DOHH2 (cell line): ENCODE data around the gene MARCO.

Experiments
- H3F3A ChIP-seq: fragments of 200-600 bp; sonication (generic), shearing (Covaris generic); 2 replicates; pipeline ENCODE4 v1.6.0; 2016; ENCODE audit warnings: antibody characterized with exemption, mild to moderate bottlenecking; ENCODE audit not compliant: control insufficient read depth, insufficient read depth
- H3K27ac ChIP-seq: fragments of 200-600 bp; sonication (generic); 2 replicates; pipeline ENCODE4 v1.5.1; 2014; ENCODE audit warnings: low read depth, mild to moderate bottlenecking, low read length, moderate library complexity
- H3K27me3 ChIP-seq: fragments of 200-600 bp; sonication (generic); 2 replicates; pipeline ENCODE4 v1.6.1; 2014; ENCODE audit warnings: mild to moderate bottlenecking, low read length, mixed read lengths; ENCODE audit not compliant: control insufficient read depth
- H3K36me3 ChIP-seq: fragments of 200-600 bp; sonication (generic); 2 replicates; pipeline ENCODE4 v1.6.1; 2014; ENCODE audit warnings: mild to moderate bottlenecking, low read length, moderate library complexity, mixed read lengths; ENCODE audit not compliant: control insufficient read depth
- H3K4me1 ChIP-seq: fragments of 200-600 bp; sonication (generic); 2 replicates; pipeline ENCODE4 v1.6.1; 2014; ENCODE audit warnings: mild to moderate bottlenecking, low read length, mixed read lengths; ENCODE audit not compliant: control insufficient read depth
- H3K4me2 ChIP-seq: fragments of 200-600 bp; sonication (generic); 2 replicates; pipeline ENCODE4 v1.6.0; 2014; ENCODE audit warnings: mild to moderate bottlenecking, low read length, moderate library complexity
- H3K4me3 ChIP-seq: fragments of 200-600 bp; sonication (generic); 2 replicates; pipeline ENCODE4 v1.5.1; 2014; ENCODE audit warnings: mild to moderate bottlenecking, low read length, mixed read lengths
- H3K79me2 ChIP-seq: fragments of 200-600 bp; sonication (generic); 2 replicates; pipeline ENCODE4 v1.6.1; 2014; ENCODE audit warnings: mild to moderate bottlenecking, low read length, mixed read lengths; ENCODE audit not compliant: control insufficient read depth
- H3K9me2 ChIP-seq: fragments of 200-600 bp; sonication (generic); replicated peaks from 2 replicates; pipeline ENCODE4 v1.6.1; 2014; ENCODE audit warnings: mild to moderate bottlenecking, low read length, mixed read lengths; ENCODE audit not compliant: control insufficient read depth
- H3K9me3 ChIP-seq: fragments of 200-600 bp; sonication (generic); 2 replicates; pipeline ENCODE4 v1.6.1; 2014; ENCODE audit warnings: antibody characterized with exemption, low read length, mixed read lengths; ENCODE audit not compliant: control insufficient read depth, insufficient read depth
- H4K20me1 ChIP-seq: fragments of 200-600 bp; sonication (generic); 2 replicates; pipeline ENCODE4 v1.6.0; 2014; ENCODE audit warnings: low read depth, mild to moderate bottlenecking, antibody characterized with exemption, low read length, moderate library complexity; ENCODE audit not compliant: control insufficient read depth, insufficient read depth
- EZH2phosphoT487 ChIP-seq: fragments of 200-600 bp; sonication (generic); IDR thresholded peaks from 2 replicates; pipeline ENCODE4 v1.6.1; 2017; ENCODE audit warnings: borderline replicate concordance, mild to moderate bottlenecking, antibody characterized with exemption, low read length, moderate library complexity, mixed read lengths
- TF ChIP-seq, protein P1 (sequence below): fragments of 200-600 bp; sonication (generic); IDR thresholded peaks from one replicate; pipeline ENCODE4 v1.5.1; 2014; ENCODE audit warnings: antibody characterized with exemption, mild to moderate bottlenecking, low read depth, low read length; ENCODE audit not compliant: poor library complexity, severe bottlenecking

The MARCO gene

DNA sequence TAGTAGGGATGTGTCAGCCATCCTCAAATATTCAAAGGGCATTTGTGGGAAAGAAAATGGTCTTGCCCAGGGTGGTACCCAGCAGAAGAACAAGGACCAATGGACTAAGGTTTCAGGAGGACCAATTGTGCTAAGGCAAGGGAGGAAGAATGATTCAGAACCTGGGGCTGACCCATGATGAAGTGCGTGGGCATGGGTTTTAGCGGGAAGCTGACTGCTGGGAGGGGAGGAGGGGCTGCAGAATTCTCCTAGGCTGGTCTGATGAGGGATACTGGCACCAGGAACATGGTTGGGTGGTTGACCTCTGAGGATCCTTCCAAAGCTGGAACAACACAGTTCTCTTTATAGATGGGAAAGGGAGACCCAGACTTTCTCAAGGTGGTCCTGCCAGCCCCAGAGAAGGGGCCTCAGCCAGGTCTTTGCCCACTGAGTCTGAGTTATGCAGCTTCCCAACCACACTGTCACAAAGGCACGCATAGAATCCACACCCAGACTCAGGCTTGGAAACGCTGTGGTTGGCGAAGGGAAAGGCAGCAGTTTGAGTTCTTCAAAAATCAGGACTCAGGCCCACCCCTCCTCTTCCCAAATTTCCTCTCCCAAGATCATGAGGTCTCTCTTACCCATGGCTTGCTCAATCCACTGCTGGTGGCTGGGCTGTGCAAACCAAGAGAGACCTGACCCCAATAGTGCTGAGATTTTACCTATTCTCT, 37.3 kb downstream of the MARCO start:
- Histone ChIP-seq H3F3A (no peaks in the 10 kb centered on the region), H3K4me2 (no peak overlapping the region), H3K36me3 (no peaks in the 10 kb centered on the region), H3K9me2 (no peaks in the 10 kb centered on the region), H4K20me1 (no peaks in the 10 kb centered on the region), H3K9me3 (no peaks in the 10 kb centered on the region), H3K4me3 (no peak overlapping the region), H3K4me1 (no peaks in the 10 kb centered on the region), H3K27ac (no peak overlapping the region), H3K27me3 (no peaks in the 10 kb centered on the region; the same call in 1 of the 2 replicates), H3K79me2 (no peaks in the 10 kb centered on the region)
- TF ChIP-seq EZH2phosphoT487: no peak
- TF ChIP-seq, protein P1, sequence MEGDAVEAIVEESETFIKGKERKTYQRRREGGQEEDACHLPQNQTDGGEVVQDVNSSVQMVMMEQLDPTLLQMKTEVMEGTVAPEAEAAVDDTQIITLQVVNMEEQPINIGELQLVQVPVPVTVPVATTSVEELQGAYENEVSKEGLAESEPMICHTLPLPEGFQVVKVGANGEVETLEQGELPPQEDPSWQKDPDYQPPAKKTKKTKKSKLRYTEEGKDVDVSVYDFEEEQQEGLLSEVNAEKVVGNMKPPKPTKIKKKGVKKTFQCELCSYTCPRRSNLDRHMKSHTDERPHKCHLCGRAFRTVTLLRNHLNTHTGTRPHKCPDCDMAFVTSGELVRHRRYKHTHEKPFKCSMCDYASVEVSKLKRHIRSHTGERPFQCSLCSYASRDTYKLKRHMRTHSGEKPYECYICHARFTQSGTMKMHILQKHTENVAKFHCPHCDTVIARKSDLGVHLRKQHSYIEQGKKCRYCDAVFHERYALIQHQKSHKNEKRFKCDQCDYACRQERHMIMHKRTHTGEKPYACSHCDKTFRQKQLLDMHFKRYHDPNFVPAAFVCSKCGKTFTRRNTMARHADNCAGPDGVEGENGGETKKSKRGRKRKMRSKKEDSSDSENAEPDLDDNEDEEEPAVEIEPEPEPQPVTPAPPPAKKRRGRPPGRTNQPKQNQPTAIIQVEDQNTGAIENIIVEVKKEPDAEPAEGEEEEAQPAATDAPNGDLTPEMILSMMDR: no peak

DNA sequence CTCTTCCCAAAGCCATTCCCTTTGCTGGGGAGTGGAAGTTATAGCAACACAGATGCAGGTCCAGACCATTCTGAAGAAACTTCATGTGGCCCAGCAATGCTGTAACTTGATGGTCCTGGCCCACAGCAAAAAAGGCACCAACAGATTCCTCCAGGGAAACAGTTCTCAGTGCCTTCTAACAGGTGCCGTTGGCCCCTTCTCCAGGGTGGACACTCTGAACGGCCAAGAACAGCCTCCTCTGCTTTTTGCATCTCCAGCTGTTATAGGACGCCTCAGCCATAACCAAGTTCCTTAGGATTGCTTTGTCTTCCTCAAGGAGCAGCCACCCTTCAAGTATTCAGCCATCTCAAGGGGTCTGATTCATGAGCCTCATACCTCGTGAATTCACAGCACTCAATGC, 38.0 kb downstream of the MARCO start:
- H3K79me2 ChIP-seq: no peaks in the 10 kb centered on the region
- no peak overlapping the region for H3K4me3 ChIP-seq
- H3F3A ChIP-seq: no peaks in the 10 kb centered on the region
- no peak overlapping the region for H3K27ac ChIP-seq
- no peaks in the 10 kb centered on the region for H3K9me3 ChIP-seq
- H3K27me3 ChIP-seq: no peaks in the 10 kb centered on the region; the same call in 1 of the 2 replicates
- no peaks in the 10 kb centered on the region for H3K4me1 ChIP-seq
- no peaks in the 10 kb centered on the region for H3K9me2 ChIP-seq
- TF ChIP-seq, protein P1: no peak
- TF ChIP-seq EZH2phosphoT487: no peak
- H4K20me1 ChIP-seq: no peaks in the 10 kb centered on the region
- no peaks in the 10 kb centered on the region for H3K36me3 ChIP-seq
- no peak overlapping the region for H3K4me2 ChIP-seq

DNA sequence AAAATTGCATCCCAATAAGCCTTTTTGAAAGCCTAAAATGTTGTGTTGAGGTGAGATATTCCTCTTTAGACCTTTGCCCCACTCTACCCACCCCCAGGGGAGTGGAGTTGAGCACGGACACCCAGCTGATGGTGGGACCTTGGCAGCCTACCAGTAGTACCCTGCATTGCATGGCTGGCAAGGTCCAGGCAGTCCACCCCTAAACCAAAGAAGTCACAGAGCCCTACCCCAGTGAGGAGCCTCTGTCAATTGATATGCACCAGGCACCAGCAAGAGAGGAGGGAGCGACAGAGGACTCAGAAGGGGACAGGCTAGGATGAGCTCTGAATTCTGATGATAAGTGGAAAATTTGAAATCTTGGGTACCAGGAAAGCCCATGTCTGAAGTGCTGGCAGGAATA, 38.6 kb downstream of the MARCO start:
- Histone ChIP-seq H3K79me2 (no peaks in the 10 kb centered on the region), H3F3A (no peaks in the 10 kb centered on the region), H3K27me3 (no peaks in the 10 kb centered on the region), H3K9me3 (no peaks in the 10 kb centered on the region), H3K4me1 (no peaks in the 10 kb centered on the region), H3K36me3 (no peaks in the 10 kb centered on the region), H4K20me1 (no peaks in the 10 kb centered on the region), H3K4me2 (no peak overlapping the region), H3K4me3 (no peak overlapping the region), H3K27ac (no peak overlapping the region), H3K9me2 (no peaks in the 10 kb centered on the region)
- no peak for TF ChIP-seq EZH2phosphoT487
- TF ChIP-seq, protein P1: no peak
